KBM-7 (cell line): ENCODE results near the gene SPG7.

Experiments
- DNase-seq: peaks from one replicate; pipeline ENCODE4 v3.0.0-alpha.2; 2015
- in situ Hi-C: fragments of 300-500 bp; cut with MboI; formaldehyde crosslinking; loops from 2 replicates; pipeline ENCODE4 v1.14.3; 2020; ENCODE audit warnings: low sequenced_read_pairs, low pct_unique_long_range_greater_than_20kb, mixed read lengths

SPG7 gene

GRCh38 chr16:89604764-89605163, 96.6 kb downstream of the SPG7 start:
- no peak for DNase-seq

DNA sequence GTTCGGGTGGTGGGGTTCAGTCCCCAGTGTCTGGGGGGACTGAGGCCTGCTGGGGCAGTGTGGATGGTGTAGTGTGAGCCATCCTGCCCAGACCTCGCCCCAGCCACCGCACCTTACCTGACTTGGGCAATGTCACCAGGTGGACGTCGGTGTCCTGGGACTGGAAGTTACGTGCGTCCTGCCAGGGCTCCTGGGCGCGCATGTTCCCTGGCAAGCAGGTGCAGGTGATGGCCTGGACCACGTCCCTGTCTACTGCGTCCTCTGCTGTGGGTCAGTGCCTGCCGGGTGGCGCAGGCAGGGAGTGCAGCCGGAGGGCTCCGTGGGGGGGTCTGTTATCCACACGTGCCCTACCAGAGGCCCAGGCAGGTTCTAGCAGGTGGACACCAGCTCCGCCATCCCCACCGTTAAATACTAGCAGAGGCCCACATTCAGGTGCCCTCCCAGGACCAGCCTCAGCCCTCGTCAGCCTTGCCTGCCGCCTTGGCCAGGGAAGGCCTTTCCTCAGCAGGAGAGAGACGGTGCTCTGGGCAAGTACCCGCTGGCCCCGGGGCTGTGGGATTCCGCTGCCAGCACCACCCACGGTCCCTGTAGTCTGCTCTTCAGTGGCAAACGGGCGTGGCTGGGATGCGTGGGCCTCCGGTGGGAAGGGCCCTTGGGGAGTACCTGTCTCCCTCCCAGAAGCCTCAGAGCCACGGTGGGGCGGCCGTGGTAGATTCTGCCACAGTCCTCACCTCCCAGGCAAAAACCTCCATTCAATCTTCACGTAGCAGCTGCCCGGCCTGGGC, 97.2 kb downstream of the SPG7 start:
- in situ Hi-C loops: no loop called here
- DNase-seq: no peak

More at GRCh38 chr16:89604764-89605163, 96.6 kb downstream of the SPG7 start:
- in situ Hi-C loops: no loop called here

GRCh38 chr16:89606006-89606405, 97.8 kb downstream of the SPG7 start:
- in situ Hi-C loops: no loop called here
- DNase-seq: no peak
